ENCODE data around the gene ADAMTS8.
"Not testable (repeated sequence)": the region's sequence is repeated elsewhere in the genome, so short reads cannot be mapped to it uniquely, and the experiment has no call there.

ADAMTS8 gene

GRCh38 chr11:130438401-130439159 is 10.2 kb upstream of the ADAMTS8 start:
- not testable (repeated sequence) for DNase-seq

DNA sequence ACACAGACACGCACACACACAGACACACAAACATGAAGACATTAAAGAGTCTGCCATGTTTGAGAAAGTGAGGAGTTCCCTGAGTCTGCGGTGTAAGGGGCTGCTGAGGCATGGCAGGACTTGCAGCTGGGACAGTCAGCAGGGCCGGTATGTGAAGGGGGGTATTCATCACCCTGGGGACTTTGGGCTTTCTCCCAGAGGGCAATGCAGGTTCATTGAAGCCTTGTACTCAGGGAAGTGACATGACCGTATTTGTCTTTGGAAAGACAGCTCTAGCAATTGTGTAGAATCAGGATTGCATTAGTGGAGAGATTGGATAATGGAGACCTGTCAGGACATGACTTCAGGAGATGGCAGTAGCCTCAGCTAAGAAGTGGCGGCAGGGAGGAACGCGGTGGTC is 9.4 kb upstream of the ADAMTS8 start:
- no peak for DNase-seq

GRCh38 chr11:130436171-130436570 is 7.8 kb upstream of the ADAMTS8 start:
- DNase-seq = no peak

- DNase-seq = no peak
Observed at GRCh38 chr11:130435671-130436070, 7.3 kb upstream of the ADAMTS8 start.

DNA sequence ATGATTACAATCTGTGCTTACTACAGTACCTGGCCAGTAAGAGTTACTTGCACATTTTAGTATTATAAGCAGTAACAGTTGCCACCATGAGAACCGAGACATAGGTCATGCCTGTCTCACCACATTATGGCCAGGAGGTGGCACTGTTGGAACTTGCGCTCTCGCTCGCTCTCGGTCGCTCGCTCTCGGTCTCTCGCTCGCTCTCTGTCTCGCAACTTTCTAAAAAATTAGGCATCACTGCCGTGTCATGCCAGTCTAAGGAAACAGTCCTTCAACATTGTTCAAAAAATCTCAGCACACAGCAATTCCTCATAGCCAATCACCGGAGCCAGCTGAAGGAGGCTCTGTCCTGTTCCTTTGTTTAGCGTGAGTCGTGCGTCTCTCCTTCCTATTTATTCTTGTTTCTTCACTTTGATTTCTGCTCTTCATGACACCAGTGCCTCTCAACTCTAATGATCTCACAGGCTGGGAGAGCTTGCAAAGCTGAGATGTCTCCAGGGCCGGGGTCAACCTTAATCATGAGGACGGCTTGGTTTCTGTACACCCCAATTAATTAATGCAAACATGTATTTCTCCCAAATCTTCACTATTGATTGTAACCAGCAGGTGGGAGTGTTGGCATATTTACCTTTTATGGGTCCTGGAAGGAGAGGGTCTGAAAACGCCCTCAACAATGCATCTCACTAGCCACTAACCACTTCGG is 6.3 kb upstream of the ADAMTS8 start:
- peak; percentile 50 to 56 for DNase-seq

- no peak for DNase-seq
Observed at GRCh38 chr11:130433357-130433756, 4.9 kb upstream of the ADAMTS8 start.

DNA sequence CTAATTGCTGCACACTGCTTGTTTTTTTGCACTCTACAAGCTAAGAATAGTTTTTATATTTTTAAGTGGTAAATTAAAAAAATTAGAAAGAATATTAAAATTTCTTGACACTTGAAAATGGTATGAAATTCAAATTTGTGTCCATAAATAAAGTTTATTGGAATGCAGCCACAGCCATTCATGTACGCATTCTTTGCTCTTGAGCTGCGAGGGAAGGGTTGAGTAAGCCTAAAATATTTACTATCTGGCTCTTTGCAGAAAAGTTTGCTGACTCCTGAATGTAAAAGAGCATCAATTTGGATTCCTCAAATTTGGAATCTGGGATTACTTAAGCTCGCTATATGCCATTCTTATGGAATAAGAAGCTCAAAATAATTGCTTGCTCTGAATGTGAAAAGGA is 3.4 kb upstream of the ADAMTS8 start:
- no peak for DNase-seq

GRCh38 chr11:130431331-130431773 is 2.9 kb upstream of the ADAMTS8 start:
- peak; percentile 63 to 64 for DNase-seq

- no peak for DNase-seq
Observed at GRCh38 chr11:130429983-130430382, 1.6 kb upstream of the ADAMTS8 start.

- DNase-seq = no peak
Observed at GRCh38 chr11:130429120-130429681, 792 bp upstream of the ADAMTS8 start.

GRCh38 chr11:130427581-130428315 is 661 bp downstream of the ADAMTS8 start:
- DNase-seq = no peak

DNA sequence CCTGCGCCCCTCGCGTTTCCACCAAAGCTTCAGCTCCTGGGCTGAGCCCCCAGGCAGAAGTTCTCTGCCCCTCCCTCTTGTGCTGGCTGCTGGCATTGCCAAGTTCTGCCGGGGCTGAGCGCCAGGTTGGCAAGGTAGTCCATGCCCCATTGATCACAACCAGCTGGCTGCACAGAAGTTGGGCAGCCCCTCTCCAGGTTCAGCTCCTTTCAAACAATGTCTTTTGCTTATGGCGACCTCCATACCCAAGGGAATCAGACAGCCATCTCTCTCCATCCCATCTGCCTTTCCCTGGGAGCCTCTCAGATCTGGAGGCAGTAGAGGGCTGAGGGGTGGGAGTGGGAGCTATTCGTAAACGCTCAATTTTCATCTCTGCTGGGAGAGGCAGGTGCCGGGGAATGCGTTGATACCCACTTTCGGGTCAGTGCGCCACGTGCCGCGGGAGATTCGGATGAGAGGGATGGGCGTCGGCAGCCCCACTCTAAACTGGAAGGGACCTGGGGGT is 1.5 kb downstream of the ADAMTS8 start:
- DNase-seq = no peak

GRCh38 chr11:130426223-130426836 is 2.1 kb downstream of the ADAMTS8 start:
- DNase-seq = no peak

DNA sequence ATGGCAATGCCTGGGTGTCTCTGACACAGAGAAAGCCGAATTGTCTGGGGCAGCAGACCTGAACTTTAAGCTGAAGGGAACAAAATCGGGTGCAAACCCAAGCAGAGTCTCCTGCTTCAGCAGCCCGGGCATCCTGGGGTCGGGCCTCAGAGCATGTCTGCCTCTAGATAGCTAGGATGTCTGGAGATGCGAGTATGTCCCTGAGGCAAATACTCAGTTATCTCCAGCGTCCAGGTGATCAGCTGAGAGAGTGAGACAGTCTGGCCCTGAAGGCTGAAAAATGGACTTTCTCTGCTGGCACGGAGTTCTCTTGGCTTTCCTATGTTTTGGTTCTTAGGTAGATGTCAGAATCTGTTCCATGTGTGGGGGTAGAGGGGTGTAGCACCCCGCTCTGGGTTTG is 3.3 kb downstream of the ADAMTS8 start:
- DNase-seq = no peak

- DNase-seq = no peak
Observed at GRCh38 chr11:130424613-130425140, 3.7 kb downstream of the ADAMTS8 start.

- DNase-seq = no peak
Observed at GRCh38 chr11:130423541-130424142, 4.8 kb downstream of the ADAMTS8 start.

- no peak for DNase-seq
Observed at GRCh38 chr11:130422251-130422995, 6.0 kb downstream of the ADAMTS8 start.

- no peak for DNase-seq
Observed at GRCh38 chr11:130421697-130422096, 6.7 kb downstream of the ADAMTS8 start.

DNA sequence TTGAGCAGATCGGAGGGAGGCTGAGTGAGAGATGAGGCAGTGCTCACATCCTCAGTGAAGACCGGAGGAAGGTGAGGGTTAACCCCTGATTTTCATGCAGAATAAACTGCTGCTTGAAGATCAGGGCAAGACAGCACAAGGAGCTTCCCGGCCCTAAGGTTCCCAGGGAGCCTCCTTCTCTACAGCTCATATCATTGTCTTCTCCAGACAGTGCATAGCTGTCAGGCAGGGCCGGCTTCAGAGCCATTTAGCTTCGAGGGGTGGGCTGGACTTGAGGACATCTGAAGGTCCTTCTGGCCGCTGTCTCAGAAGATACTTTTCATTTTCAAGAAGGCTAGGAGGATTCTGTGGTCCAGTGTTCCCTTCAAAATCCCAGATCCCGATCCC is 7.2 kb downstream of the ADAMTS8 start:
- DNase-seq = no peak

DNA sequence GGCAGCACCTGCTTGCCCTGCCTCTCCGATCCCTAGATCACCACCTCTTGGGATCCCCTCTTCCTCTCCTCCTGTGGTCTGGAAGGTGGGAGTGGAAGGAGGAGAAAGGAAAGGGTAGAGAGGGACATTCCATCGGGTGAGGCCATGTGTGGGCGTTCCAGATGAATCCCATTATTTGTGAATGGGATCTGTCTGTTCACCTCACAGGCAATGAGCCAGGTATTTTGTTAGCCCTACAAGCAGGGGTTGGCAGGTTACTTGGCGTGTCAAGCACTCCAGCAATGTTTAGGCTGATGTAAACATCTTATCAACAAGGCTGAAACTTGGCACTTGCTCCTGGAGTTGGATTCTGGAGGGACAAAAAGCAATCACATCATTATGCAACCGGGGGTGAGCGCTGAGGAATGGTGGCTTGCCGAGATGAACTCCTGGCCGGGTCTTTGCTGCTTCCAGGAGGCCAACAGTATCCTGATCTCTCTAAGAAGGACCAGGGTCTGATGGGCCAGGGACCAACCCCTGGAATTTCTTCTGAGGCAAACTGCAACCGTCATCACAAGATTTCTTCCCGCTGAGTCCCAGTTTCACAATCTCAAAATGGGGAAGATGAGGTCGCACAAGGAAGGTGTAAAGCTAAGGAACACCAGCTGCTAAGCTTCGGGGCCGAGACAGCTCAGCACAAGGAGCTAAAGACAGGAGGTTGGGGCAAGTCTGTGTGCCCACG is 7.8 kb downstream of the ADAMTS8 start:
- DNase-seq = no peak

DNA sequence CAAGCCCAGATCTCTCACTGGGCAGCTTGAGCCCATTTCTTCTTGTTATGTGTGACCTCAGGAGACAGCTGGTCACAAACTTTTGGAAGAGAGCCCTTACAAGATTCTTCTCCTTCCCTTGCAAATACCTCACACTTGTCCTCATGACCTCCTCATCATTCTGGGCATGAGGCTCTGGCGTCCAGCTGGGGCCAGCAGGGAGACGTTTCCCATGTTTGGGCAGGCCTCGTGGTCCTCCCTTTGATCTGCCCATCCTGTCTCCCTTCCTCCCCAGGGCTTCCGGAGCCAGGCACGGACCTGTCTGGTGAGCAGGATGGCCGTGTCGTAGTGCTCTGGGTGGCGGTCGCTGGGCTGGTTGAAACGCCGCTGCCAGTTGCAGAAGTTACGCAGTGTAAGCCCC is 9.7 kb downstream of the ADAMTS8 start:
- no peak for DNase-seq

All from activated CD4-positive, alpha-beta T cell treated with anti-CD3 and anti-CD28 coated beads, Interleukin-2, amount 50 U/mL, for 4 hours (primary cell).